Measurements from ENCODE around the gene RAF1.

The RAF1 gene

DNA sequence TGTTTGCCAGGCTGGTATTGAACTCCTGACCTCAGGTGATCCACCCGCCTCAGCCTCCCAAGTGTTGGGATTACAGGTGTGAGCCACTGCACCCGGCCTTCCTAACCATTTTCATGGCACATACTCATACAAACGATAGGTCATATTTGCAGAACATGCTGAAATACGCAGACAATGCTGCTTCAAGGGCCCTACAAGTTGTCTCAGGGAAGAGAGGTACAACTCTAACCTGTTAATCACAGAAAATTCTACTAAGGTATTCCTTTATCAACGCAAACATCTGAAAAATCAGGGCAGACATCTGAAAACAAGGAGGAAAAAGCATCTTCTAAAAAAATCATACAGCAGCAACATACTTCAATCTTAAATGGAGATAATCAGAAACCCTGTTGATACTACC, 39.9 kb downstream of the RAF1 start:
- TF ChIP-seq, protein P1, sequence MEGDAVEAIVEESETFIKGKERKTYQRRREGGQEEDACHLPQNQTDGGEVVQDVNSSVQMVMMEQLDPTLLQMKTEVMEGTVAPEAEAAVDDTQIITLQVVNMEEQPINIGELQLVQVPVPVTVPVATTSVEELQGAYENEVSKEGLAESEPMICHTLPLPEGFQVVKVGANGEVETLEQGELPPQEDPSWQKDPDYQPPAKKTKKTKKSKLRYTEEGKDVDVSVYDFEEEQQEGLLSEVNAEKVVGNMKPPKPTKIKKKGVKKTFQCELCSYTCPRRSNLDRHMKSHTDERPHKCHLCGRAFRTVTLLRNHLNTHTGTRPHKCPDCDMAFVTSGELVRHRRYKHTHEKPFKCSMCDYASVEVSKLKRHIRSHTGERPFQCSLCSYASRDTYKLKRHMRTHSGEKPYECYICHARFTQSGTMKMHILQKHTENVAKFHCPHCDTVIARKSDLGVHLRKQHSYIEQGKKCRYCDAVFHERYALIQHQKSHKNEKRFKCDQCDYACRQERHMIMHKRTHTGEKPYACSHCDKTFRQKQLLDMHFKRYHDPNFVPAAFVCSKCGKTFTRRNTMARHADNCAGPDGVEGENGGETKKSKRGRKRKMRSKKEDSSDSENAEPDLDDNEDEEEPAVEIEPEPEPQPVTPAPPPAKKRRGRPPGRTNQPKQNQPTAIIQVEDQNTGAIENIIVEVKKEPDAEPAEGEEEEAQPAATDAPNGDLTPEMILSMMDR (IDR thresholded peaks at IDR 0.05), result no peak

- TF ChIP-seq, protein P1 (IDR thresholded peaks at IDR 0.05), result no peak
These were observed 41.6 kb downstream of the RAF1 start for GRCh38 chr3:12622335-12622734.

GRCh38 chr3:12620729-12621128, 43.2 kb downstream of the RAF1 start:
- TF ChIP-seq, protein P1 (IDR thresholded peaks at IDR 0.05), result no peak

- TF ChIP-seq, protein P1 (IDR thresholded peaks at IDR 0.05), result no peak
These were observed 43.6 kb downstream of the RAF1 start for GRCh38 chr3:12620305-12620704.

- TF ChIP-seq, protein P1 (IDR thresholded peaks at IDR 0.05), result no peak
These were observed 45.5 kb downstream of the RAF1 start for GRCh38 chr3:12618426-12618825.

DNA sequence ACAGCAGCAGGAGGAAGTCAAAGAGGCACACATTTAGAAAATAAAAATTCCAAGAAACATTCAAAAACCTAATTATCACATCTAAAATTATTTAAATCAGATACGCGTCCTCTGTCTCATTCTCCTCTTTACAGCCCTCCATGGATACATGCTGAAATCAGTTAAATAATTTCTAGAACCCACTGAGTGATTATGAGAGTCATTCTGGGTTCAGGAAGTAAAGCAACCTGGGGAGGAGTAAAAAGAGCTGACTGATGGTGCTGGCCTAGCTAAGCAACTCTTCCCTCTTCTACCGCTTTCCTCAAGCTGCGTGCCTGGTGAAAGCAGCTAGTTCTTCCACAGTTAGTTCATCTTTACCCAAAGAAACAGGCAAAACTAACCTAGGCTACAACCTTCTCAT, 48.7 kb downstream of the RAF1 start:
- TF ChIP-seq, protein P1 (IDR thresholded peaks at IDR 0.05), result no peak

GRCh38 chr3:12613250-12613649, 50.7 kb downstream of the RAF1 start:
- TF ChIP-seq, protein P1 (IDR thresholded peaks at IDR 0.05), result no peak

- TF ChIP-seq, protein P1 (IDR thresholded peaks at IDR 0.05), result no peak
These were observed 51.2 kb downstream of the RAF1 start for GRCh38 chr3:12612514-12613226.

All from LNCAP (cell line).